Measurements from ENCODE around the gene DALRD3. TPM values are rescaled to one million over a fixed set of nuclear protein-coding genes. Genes with fewer than 3 reads are reported as not detected.

Gene DALRD3
- total and polyA plus RNA-seq, 2 of the 8 experiments (the other 6 are each of a cell fraction or from before 2014, with no cell fraction given), result 30.4 to 86.5 TPM

DNA sequence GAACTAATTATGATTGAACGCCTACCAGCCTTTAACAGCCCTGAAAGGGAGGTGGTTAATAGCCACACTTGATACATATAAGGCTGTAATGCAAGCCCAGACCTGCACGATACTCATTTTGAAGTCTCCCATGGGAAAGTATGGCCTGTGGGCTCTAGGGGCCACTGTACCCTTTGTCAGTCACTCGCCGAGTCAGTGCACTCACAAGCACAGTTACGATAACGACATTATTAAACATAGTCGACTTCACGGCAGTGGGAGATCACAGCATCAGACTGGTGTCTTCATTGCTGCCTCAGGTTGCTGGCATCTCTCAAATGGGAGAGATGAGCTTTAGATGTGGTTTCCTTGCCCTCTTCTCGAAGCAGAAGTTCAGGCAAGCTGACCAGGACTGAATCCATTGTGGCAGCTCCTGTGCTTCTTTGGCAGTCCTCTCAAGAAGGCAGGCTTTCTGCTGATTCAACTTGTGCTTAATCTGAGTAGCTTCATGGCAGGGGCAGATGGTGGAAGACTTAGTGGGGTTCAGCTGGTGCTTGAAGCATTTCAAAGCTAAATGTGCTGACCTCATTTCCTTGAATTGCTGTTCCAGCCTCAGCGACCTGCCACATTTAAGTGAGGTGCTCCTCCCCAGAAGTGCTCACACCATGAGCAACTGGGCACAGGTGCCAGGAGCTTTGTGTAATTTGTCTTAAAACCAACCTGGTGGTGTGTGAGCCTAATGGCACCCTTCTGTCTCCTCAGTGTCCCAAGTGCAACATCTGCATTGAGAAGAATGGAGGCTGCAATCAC lies 44.1 kb downstream of the DALRD3 start:
- no peak overlapping the region for H3K9ac ChIP-seq (replicated peaks in 1 of 4; ENCODE audit: extremely low read depth in 1 of 4, low read depth in 3 of 4, low read length in 3 of 4)
- H2BK20ac ChIP-seq (ENCODE audit: low read length), result no peak overlapping the region
- no peak overlapping the region for H4K5ac ChIP-seq (ENCODE audit: insufficient read length, low read depth, low read length)
- FAIRE-seq (no peak), DNase-seq (ENCODE audit: low read depth in 1 of 2, low spot score in 2 of 2) (no peak)
- H3K56ac ChIP-seq (replicated peaks; ENCODE audit: insufficient read length, low read depth, low read length), result no peak overlapping the region
- ChIA-PET CTCF (ENCODE audit: partially characterized antibody) (interaction anchor here (0.8 to 2.6 kb wide), 4 partner anchors 13 to 238 kb away, joined by 3 to 15 read pairs (median 4); no protein-coding TSS in a partner anchor), POLR2A (ENCODE audit: partially characterized antibody) (interaction anchor here (1.5 to 2.6 kb wide), 4 partner anchors 9 to 17 kb away, joined by 3 to 11 read pairs (median 7); no protein-coding TSS in a partner anchor)
- no peak overlapping the region for H2AK5ac ChIP-seq (ENCODE audit: low read depth, low read length)
- H3K4me2 ChIP-seq (ENCODE audit: insufficient read depth in 1 of 2, low read depth in 2 of 2, low read length in 2 of 2), result no peak overlapping the region
- H3K27me3 ChIP-seq (replicated peaks in 1 of 4; ENCODE audit: control insufficient read depth in 3 of 4, extremely low read depth in 1 of 4, insufficient read depth in 3 of 4, low read length in 3 of 4), result no peaks in the 10 kb centered on the region
- no peaks in the 10 kb centered on the region for H3K4me1 ChIP-seq (replicated peaks in 1 of 4; ENCODE audit: control insufficient read depth in 3 of 4, insufficient read depth in 4 of 4, low read length in 3 of 4)
- no peak overlapping the region for H3K18ac ChIP-seq (ENCODE audit: extremely low read depth, low read length)
- H3K79me2 ChIP-seq (ENCODE audit: control insufficient read depth in 1 of 2, insufficient read depth in 2 of 2, low read length in 2 of 2), result no peaks in the 10 kb centered on the region
- no peaks in the 10 kb centered on the region for H3K9me3 ChIP-seq (ENCODE audit: insufficient read depth in 2 of 2, low read depth in 1 of 2, low read length in 1 of 2)
- no peak overlapping the region for H3K4ac ChIP-seq (replicated peaks; ENCODE audit: insufficient read length, low read depth, low read length)
- H3K4me3 ChIP-seq (ENCODE audit: extremely low read depth in 1 of 4, insufficient read depth in 2 of 4, low read depth in 3 of 4, low read length in 4 of 4), result no peak overlapping the region
- H3K36me3 ChIP-seq (ENCODE audit: control insufficient read depth in 2 of 4, insufficient read depth in 4 of 4, low read length in 3 of 4), result peaks cover 27 to 85% (median 63%) of the 10 kb centered on the region in 4 experiments
- no peaks in the 10 kb centered on the region for H3K79me1 ChIP-seq (ENCODE audit: low read depth, low read length)
- 95% methylated on average over 10 of the region's 10 CpGs; no CpG with 5 or more reads in 1 of the 2 experiments for WGBS, 2 experiments (ENCODE audit: extremely low coverage in 1 of 2, insufficient coverage in 1 of 2, insufficient read length in 1 of 2, insufficient replicate concordance in 2 of 2, low coverage in 1 of 2, low lambda C conversion rate in 2 of 2, missing lambda C conversion rate in 1 of 2)
- no peak overlapping the region for H3K27ac ChIP-seq (ENCODE audit: low read depth, low read length)
- no peak overlapping the region for H2AFZ ChIP-seq (ENCODE audit: low read length)
- no peak overlapping the region for H4K91ac ChIP-seq (replicated peaks; ENCODE audit: insufficient read length, low read length)
- H4K20me1 ChIP-seq (replicated peaks in 1 of 2; ENCODE audit: control insufficient read depth in 1 of 2, insufficient read depth in 2 of 2, low read length in 2 of 2), result no peaks in the 10 kb centered on the region
- no peak overlapping the region for H2BK12ac ChIP-seq (ENCODE audit: low read depth, low read length)
- H2BK15ac ChIP-seq (ENCODE audit: low read length), result no peak overlapping the region
- no peak overlapping the region for H2BK120ac ChIP-seq (replicated peaks; ENCODE audit: low read depth, low read length)
- H3K14ac ChIP-seq (ENCODE audit: insufficient read length), result no peak overlapping the region
- H4K8ac ChIP-seq (ENCODE audit: extremely low read depth, insufficient read depth, low read length), result no peak overlapping the region
- no peak overlapping the region for H2BK5ac ChIP-seq (ENCODE audit: low read depth, low read length)
- H3K23me2 ChIP-seq (ENCODE audit: low read depth, low read length), result no peaks in the 10 kb centered on the region
- H3K23ac ChIP-seq (ENCODE audit: insufficient read length), result no peak overlapping the region
- no peak for TF ChIP-seq HDAC6 (IDR thresholded peaks at IDR 0.05; ENCODE audit: low read depth, low read length)
- no peak for TF ChIP-seq TAF7 (optimal IDR thresholded peaks at IDR 0.05; ENCODE audit: borderline replicate concordance, low read depth, low read length)
